D721Med (cell line): ENCODE data around the gene TTC29.
"Not testable (repeated sequence)": the region's sequence is repeated elsewhere in the genome, so short reads cannot be mapped to it uniquely, and the experiment has no call there.

ENCODE experiments used
- DNase-seq: peaks from one replicate; pipeline ENCODE4 v3.0.0; 2011; ENCODE audit warnings: low spot score; ENCODE audit not compliant: insufficient read length
- FAIRE-seq: peaks from 2 replicates; lab custom pipeline; 2011; peaks lifted over from hg19 to GRCh38; lab: Jason Lieb, UNC
- TF ChIP-seq, protein P1 (sequence below): IDR thresholded peaks from 2 replicates; pipeline ENCODE4 v1.5.1; 2012; ENCODE audit warnings: mild to moderate bottlenecking, control low read depth; ENCODE audit not compliant: insufficient read depth; ENCODE audit errors: missing control alignments

TTC29 gene

DNA sequence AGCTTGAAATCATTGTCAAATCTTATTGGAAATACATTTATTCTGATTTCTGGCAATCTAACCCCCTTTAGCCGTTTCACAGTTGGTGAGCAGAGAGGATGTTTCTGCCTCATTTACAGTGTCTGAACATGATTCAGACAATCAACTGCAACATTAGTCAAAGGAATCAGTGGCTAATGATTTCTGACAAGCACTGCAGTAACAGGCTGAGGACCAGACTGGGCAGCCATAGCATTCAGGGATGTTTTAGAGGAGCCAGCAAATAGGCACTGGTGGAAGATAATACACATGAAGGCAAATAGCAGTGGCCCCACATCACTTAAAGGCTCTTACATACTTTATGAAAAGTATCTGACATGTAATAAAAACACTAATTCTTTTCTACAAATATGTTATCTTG, 102.8 kb downstream of the TTC29 start:
- DNase-seq (no peak), FAIRE-seq (no peak)
- TF ChIP-seq, protein P1, sequence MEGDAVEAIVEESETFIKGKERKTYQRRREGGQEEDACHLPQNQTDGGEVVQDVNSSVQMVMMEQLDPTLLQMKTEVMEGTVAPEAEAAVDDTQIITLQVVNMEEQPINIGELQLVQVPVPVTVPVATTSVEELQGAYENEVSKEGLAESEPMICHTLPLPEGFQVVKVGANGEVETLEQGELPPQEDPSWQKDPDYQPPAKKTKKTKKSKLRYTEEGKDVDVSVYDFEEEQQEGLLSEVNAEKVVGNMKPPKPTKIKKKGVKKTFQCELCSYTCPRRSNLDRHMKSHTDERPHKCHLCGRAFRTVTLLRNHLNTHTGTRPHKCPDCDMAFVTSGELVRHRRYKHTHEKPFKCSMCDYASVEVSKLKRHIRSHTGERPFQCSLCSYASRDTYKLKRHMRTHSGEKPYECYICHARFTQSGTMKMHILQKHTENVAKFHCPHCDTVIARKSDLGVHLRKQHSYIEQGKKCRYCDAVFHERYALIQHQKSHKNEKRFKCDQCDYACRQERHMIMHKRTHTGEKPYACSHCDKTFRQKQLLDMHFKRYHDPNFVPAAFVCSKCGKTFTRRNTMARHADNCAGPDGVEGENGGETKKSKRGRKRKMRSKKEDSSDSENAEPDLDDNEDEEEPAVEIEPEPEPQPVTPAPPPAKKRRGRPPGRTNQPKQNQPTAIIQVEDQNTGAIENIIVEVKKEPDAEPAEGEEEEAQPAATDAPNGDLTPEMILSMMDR, result no peak

DNA sequence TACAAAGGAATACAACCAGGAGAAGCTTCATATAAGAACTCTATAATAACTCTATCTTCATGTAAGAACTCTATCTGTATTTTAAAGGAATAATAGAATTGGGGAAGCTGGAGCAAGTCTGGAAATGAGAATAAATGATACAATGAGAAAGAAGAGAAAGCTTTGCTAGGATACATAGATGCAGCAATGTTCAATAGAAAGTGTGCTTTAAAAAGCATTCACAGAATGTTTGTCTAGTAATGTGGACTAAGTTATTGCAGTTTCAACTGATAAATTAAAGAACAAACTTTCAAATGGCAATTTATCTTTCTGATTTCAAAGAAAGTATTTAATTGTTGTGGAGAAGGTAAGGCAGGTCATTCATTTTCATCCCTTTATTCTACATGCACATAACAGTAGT, 104.9 kb downstream of the TTC29 start:
- DNase-seq, result no peak
- TF ChIP-seq, protein P1, result no peak
- FAIRE-seq, result no peak

DNA sequence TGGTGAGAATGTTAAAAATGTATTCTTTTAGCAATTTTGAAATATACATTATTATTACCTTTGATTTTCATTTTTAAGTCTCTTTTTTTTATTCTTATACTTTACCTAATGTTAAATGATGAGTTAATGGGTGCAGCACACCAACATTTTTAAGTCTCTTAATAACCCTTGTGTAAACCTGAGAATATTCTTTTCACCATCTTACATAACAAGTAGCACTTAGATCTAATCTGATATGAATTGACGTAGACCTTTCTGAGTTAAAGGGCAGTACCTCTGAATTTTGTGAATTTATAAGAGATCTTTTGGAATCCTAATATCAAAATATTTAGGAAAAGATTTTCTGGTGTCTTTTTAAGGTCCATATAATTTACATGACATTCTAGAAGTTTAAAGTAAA, 110.6 kb downstream of the TTC29 start:
- TF ChIP-seq, protein P1, result no peak

DNA sequence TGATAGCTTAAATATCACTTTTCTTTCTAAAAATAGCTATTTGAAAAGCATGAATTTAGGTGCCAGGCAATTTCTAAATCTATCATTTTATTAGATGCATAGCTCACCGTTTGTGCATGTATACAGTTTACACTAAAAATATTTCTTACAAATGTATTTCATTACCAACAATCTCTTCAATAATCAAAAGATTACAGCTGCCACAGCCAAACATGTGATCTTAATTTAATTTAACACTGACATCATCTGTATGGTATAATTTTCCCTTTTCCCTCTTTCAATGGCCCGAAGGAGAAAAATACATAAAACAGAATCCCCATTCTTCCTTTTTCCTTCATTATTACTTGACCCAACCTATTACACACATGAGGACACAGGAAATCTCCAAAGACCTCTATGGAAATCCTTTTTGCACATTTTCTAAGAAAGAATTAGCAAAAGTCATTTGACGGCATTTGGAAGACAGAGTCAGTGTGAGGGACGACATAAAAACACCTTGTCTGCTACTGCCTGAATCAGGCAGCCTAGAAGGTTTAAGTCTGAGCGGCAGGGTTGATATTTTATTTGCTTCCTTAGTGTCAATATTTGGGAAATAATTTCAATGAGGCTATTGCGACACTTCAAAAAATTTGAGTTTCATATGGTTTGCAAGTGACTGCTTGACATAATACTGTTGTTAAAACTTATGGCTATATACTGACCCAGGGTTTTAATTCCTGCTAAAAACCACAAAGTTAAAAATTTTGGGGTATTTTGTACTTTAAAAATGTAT, 111.2 kb downstream of the TTC29 start:
- no peak for DNase-seq
- TF ChIP-seq, protein P1, result no peak
- FAIRE-seq, result no peak

More for the DNA sequence above, 110.6 kb downstream of the TTC29 start:
- no peak for FAIRE-seq
- DNase-seq, result no peak

DNA sequence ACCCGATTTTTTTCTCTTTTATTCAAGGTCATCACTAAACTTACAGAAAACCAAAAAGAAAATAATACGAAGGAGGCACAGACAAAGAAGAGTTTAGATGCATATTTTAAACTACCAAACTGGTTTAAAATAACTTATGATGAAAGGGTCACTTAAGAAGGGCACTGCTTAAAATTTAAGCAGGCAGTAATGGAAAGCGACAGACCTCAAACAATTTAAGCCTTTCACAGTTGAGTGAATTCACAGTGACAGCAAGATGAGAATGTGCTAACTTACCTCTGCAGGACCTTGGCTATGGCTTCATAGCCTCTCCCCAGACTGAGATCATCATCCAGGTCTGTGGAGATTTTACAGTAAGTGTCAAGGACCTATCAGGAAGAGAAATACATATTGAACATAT, 112.1 kb downstream of the TTC29 start:
- TF ChIP-seq, protein P1, result no peak
- FAIRE-seq, result no peak
- no peak for DNase-seq

DNA sequence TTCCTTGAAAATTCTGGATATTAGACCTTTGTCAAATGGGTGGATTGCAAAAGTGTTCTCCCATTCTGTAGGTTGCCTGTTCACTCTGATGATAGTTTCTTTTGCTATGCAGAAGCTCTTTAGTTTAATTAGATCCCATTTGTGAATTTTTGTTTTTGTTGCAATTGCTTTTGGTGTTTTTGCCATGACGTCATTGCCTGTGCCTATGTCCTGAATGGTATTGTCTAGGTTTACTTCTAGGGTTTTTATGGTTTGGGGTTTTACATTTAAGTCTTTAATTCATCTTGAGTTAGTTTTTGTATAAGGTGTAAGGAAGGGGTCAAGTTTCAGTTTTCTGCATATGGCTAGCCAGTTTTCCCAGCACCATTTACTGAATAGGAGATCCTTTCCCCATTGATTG, 122.7 kb downstream of the TTC29 start:
- FAIRE-seq, DNase-seq: not testable (repeated sequence)

DNA sequence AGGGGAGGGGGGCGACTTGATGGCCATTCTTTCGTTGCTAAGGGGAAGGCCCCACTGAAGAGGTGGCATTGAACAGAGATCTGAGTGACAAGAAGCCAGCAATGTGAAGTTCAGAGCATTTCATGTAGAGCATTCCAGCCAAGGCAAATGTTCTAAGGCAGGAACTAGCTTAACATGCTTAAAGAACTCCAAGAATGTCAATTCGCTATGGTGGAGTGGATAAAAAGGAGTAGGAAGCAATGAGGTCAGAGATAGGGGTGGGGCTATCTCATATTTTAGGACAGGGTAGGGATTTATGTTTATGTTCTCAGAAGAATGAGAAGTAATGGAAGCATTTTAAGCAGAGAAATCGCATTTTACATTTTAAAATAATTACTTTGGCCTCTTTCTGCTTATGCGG, 130.9 kb downstream of the TTC29 start:
- FAIRE-seq, result no peak
- DNase-seq, result no peak
- TF ChIP-seq, protein P1, result no peak
